Measurements from ENCODE around the gene HIPK1.

The HIPK1 gene

DNA sequence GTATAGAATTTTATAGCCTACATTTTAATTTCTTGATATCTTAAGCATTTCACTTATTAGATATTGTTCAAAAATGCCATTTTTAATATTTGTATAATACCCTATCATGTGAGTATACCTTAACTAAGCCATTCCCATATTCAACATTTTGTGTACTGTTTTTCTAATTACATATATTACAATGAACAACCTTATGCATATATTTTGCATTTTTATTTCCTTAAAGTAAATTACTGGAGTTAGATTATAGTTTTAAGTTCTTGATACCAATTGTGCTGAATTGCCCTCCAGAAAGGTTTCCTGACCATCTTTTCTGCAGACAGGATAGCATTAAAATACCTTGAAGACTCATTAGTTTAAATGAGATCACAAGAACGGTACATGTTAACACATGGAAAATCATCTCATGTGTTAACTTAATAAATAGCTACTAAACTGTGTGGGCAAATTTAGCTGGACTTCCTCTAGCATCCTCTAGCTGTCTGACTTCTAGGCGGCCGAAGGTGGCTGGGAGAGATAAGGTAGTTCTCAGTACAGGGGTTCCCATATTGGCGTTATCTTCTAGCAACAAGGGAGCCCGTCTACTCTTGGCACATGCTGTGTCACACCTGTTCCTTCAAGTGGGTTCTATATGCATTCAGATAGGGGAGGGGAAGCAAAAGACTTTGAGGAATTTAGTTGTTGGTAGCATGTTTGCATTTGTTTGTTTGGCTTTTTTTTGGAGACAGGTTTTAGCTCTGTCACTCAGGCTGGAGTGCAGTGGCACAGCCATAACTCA, 15.0 kb upstream of the HIPK1 start:
- no peak for DNase-seq (ENCODE audit: extremely low read depth, low read depth)

DNA sequence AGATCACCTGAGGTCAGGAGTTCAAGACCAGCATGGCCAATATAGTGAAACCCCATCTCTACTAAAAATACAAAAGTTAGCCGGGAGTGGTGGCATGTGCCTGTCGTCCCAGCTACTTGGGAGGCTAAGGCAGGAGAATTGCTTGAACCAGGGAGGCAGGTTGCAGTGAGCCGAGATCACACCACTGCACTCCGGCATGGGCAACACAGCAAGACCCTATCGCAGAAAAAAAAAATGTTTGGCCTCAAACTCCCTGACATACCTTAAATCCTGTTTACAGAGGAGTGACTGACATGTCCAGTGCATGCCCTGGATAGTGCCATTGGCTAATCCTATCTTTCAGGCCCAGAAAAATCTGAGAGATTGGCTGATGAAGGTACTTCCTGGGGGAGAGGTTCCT, 12.2 kb upstream of the HIPK1 start:
- no peak for DNase-seq (ENCODE audit: extremely low read depth, low read depth)
- TF ChIP-seq, protein P1, sequence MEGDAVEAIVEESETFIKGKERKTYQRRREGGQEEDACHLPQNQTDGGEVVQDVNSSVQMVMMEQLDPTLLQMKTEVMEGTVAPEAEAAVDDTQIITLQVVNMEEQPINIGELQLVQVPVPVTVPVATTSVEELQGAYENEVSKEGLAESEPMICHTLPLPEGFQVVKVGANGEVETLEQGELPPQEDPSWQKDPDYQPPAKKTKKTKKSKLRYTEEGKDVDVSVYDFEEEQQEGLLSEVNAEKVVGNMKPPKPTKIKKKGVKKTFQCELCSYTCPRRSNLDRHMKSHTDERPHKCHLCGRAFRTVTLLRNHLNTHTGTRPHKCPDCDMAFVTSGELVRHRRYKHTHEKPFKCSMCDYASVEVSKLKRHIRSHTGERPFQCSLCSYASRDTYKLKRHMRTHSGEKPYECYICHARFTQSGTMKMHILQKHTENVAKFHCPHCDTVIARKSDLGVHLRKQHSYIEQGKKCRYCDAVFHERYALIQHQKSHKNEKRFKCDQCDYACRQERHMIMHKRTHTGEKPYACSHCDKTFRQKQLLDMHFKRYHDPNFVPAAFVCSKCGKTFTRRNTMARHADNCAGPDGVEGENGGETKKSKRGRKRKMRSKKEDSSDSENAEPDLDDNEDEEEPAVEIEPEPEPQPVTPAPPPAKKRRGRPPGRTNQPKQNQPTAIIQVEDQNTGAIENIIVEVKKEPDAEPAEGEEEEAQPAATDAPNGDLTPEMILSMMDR (IDR thresholded peaks at IDR 0.05; ENCODE audit: low read depth, low read length), result no peak

More for the DNA sequence above, 15.0 kb upstream of the HIPK1 start:
- TF ChIP-seq, protein P1 (IDR thresholded peaks at IDR 0.05; ENCODE audit: low read depth, low read length), result no peak

DNA sequence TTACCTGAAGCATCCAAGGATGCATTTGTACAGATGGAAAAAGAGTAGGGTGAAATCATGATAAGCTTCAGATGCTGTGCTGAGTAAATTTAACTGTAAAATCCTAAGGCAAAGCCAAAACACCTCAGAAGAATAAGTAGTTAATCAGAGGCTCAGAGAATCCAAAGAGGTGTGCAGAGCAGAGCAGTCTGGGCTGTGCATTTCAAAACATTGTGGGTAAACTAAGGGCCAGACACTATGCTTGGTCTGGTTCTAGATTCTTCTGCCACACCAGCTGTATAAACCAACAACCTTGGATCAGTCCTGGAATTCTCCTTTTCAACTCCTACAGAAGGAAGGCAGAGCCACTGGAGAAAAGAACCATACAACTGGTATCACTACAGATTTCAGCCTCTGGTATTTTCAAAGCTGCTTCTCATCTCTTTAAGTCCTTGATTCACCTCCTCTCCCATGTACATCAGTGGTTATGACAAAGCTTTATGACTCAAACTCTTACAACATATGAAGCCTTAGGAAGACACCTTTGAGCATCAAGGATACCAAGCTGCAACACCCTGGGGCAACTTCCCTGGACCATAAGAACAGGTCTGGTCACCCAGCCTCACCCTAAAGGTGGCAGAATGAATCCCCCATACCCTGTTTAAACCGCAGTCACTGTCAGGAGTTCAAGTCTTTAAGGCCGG, 11.6 kb upstream of the HIPK1 start:
- DNase-seq (ENCODE audit: extremely low read depth, low read depth), result no peak
- TF ChIP-seq, protein P1 (IDR thresholded peaks at IDR 0.05; ENCODE audit: low read depth, low read length), result no peak

DNA sequence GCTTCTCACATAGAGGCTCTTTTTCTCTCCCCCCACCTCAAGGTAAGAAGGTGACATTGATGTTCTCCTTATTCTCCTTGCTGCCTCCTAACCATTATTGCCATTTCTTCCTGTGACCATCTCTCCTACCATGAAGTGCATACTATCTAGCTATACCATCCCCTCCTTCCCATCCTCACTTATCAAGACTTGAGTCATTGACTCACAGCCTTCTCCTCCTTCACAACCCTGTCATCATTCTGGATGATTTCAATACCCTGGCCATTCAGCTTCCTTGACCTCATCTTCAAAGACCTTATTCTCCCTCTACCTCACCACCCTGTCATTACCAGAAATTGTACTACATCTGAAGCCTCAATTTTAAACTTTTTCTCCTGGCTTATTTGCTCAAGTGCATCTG, 10.9 kb upstream of the HIPK1 start:
- DNase-seq (ENCODE audit: extremely low read depth, low read depth), result no peak

DNA sequence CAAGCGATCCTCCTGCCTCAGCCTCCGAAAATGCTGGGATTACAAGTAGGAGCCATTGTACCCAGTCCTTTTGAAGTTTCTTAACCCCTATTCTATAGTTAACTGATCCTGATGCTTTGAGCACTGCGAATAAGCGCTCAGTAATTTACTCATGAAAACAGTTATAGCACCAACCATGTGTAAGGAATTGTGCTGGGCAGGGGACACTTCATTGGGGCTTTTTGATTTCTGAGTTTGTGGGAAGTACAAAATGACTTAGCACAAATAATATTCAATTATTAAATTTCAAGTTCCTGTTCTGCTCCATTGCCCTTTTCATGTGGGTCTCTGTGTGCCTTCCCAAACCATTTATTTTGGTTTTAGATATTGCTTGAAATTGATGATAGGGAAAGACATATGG, 6.2 kb upstream of the HIPK1 start:
- no peak for DNase-seq (ENCODE audit: extremely low read depth, low read depth)
- TF ChIP-seq, protein P1 (IDR thresholded peaks at IDR 0.05; ENCODE audit: low read depth, low read length), result no peak

More for the DNA sequence above, 10.9 kb upstream of the HIPK1 start:
- TF ChIP-seq, protein P1 (IDR thresholded peaks at IDR 0.05; ENCODE audit: low read depth, low read length), result no peak

DNA sequence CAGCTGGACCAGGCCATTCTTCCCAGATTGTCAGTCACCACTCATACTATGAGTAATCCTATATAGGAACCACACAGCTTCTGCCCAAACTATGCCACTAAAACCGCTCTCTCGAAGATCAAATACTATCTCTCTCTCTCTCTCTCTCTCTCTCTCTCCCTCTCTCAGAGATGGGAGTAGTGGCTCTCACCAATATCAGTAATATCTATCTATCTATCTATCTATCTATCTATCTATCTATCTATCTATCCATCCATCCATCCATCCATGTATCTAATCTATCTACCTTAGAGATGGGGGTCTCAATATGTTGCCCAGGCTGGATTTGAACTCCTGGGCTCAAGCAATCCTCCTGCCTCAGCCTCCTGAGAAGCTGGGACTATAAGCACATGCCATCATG, 4.7 kb upstream of the HIPK1 start:
- TF ChIP-seq, protein P1 (IDR thresholded peaks at IDR 0.05; ENCODE audit: low read depth, low read length), result no peak
- DNase-seq (ENCODE audit: extremely low read depth, low read depth), result no peak

All from AG09319 (cell line).